ENCODE results near the gene MB.

The MB gene

GRCh38 chr22:35580351-35581022 lies 36.6 kb downstream of the MB start:
- DNase-seq (ENCODE audit: extremely low read depth, low read depth) = no peak
- no peak overlapping the region for H3K4me3 ChIP-seq (replicated peaks; ENCODE audit: low read depth, low read length)
- no peak for TF ChIP-seq CTCF (IDR thresholded peaks at IDR 0.05; ENCODE audit: low read depth, low read length, missing control alignments)

GRCh38 chr22:35578836-35579575 lies 38.1 kb downstream of the MB start:
- no peak for TF ChIP-seq CTCF (IDR thresholded peaks at IDR 0.05; ENCODE audit: low read depth, low read length, missing control alignments)

DNA sequence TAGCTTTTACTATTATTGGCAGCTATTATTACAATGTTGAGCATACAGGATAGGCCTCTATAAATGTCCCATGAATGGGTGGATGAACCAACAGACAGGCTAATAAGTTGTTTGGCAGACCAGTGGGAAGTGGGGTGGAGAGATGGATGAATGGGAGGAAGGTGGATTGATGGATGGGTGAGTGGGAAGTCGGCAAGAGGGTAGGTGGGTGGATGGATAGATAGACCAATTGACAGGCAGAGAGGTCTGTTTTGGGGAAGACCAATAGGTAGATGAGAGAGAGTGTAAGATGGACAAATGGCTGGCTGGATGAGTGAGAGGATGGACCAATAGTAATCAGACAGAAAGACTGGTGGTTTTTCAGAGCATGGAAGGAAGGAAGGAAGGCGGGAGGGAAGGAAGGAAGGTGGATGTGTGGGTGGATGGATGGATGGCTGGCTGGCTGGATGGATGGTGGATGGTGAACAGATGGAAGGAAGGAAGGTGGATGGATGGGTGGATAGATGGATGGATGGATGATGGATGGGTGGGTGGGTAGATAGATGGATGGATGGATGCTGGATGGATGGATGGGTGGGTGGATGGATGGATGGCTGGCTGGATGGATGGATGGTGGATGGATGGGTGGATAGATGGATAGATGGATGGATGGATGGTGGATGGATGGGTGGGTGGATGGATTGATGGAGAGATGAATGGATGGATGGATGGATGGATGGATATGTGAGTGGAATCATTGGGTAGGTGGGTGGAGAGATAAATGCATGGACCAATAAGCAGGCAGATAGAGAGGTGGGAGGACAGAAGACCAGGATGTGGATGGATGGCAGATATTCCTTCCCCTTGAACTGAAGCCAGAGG lies 39.1 kb downstream of the MB start:
- DNase-seq (ENCODE audit: extremely low read depth, low read depth) = no peak
- TF ChIP-seq CTCF (IDR thresholded peaks at IDR 0.05; ENCODE audit: low read depth, low read length, missing control alignments) = no peak
- no peak overlapping the region for H3K4me3 ChIP-seq (replicated peaks; ENCODE audit: low read depth, low read length)

More at GRCh38 chr22:35578836-35579575, 38.1 kb downstream of the MB start:
- DNase-seq (ENCODE audit: extremely low read depth, low read depth) = no peak
- no peak overlapping the region for H3K4me3 ChIP-seq (replicated peaks; ENCODE audit: low read depth, low read length)

- DNase-seq (ENCODE audit: extremely low read depth, low read depth) = no peak
- no peak for TF ChIP-seq CTCF (IDR thresholded peaks at IDR 0.05; ENCODE audit: low read depth, low read length, missing control alignments)
Measured at GRCh38 chr22:35576671-35577070, 40.5 kb downstream of the MB start.

DNA sequence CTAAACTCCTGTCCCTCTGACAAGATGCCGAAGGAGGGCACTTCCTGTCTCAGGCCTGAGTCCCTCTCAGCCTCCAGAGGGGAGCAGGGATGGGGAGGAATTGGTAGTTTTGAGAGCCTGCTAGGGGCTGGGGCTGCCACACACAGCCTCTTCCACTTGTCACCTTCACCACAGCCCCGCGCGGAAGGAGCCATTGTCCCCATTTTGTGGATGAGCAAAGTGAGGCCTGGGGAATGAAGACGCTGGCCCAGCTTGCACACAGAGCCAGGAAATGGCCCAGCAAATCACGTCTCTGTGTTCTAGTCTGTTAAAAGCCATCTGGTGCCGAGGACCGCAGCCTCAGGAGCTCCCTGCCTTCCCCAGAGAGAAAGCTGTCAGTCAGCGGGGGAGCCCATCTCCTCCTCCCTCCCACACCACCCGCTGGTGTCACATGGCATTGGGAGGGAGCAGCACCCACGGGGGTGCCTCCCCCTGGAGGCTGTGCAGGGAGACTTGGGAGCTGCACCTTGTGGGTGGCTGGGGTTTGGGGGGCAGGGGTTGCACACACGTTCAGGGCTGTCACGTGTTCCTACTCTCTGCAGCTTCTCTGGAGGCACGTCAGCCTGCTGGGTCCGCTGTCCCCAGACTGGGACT lies 41.9 kb downstream of the MB start:
- DNase-seq (ENCODE audit: extremely low read depth, low read depth) = no peak
- no peak for TF ChIP-seq CTCF (IDR thresholded peaks at IDR 0.05; ENCODE audit: low read depth, low read length, missing control alignments)
- H3K4me3 ChIP-seq (replicated peaks; ENCODE audit: low read depth, low read length) = no peak overlapping the region

More at GRCh38 chr22:35576671-35577070, 40.5 kb downstream of the MB start:
- H3K4me3 ChIP-seq (replicated peaks; ENCODE audit: low read depth, low read length) = no peak overlapping the region

- no peak for TF ChIP-seq CTCF (IDR thresholded peaks at IDR 0.05; ENCODE audit: low read depth, low read length, missing control alignments)
- no peak overlapping the region for H3K4me3 ChIP-seq (replicated peaks; ENCODE audit: low read depth, low read length)
- no peak for DNase-seq (ENCODE audit: extremely low read depth, low read depth)
Measured at GRCh38 chr22:35572556-35572955, 44.6 kb downstream of the MB start.

All from HFF-Myc (cell line).